Cardiac septum (tissue), 1 donor: ENCODE measurements around the gene KCNK17. TPM values are rescaled to one million over a fixed set of nuclear protein-coding genes. Genes with fewer than 3 reads are reported as not detected.

Source experiments
- DNase-seq: peaks from one replicate; pipeline ENCODE4 v3.0.0-alpha.2; 2020; ENCODE audit warnings: low spot score
- intact Hi-C: fragments of 100-400 bp; cut with DNase I; formaldehyde crosslinking; loops from one replicate; pipeline ENCODE4 v1.14.0; 2022
- total RNA-seq: library from RNA; stranded (reverse); fragmentation: NEBNext Ultra II Directional; extraction: Animal tissue kit (Norgen Biotek cat#: 25700); gene quantifications from one replicate; pipeline ENCODE4 v1.2.1, GENCODE V29; 2021
- donor health status: DM: no; HTN: no; CAD: no.

KCNK17 gene
- total RNA-seq, 1 donor from 2014 or later, result 0.38 TPM

DNA sequence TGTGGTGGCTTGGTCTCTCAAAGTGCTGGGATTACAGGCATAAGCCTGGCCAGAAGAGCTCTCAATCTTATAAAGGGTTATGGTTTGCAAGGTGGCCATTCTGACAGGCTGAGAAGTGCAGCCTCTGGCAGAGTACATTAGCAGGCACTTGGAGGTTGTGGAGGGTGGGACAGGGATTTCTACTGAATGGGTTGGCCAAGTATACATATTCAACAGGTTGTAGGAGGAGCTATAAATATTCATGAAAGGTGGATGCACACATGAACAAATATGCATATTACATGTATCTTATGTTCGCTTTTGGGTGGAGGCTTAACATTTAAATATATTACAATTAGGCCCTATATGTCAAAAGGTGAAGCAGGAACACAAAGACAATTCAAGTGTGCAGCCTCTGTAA, 64.9 kb downstream of the KCNK17 start:
- DNase-seq, result no peak
- intact Hi-C loops, result no loop called here

Other genes starting within 250 kb of the KCNK17 start
- 6.7 TPM for gene SAYSD1, start 199.2 kb downstream of the KCNK17 start, total RNA-seq
- 0.19 TPM for gene KCNK5, start 84.9 kb downstream of the KCNK17 start, total RNA-seq
- gene KCNK16, start 8.3 kb upstream of the KCNK17 start, total RNA-seq, result not detected